T-helper 22 cell (primary cell): ENCODE data around the gene VEGFC.

Experiments
- DNase-seq: peaks from one replicate; pipeline ENCODE4 v3.0.0-alpha.2; 2020; ENCODE audit warnings: low read depth

Gene VEGFC

DNA sequence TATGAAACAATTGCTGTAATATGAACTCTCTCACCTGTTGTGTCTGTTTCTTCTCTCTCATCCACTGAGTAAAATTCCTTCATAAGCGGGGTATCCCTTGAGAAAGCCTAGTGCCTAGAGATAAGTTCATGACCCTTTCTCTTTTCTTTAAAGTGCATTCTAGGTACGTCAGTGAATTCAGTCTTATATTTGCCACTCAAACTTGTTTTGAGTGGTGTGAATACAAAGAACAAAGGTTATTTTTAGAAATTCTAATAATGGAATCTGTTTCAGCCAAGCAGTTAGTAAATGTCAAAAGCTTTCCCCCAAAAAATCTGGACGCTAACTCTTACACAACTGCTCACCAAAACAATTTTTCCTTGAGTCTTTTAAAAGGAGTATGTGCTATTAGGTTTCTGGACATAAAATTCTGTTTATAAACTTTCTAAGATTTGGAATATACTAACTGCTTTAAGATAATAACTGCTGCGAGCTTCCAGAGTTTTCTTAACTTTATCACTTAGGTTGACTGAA, 112.0 kb downstream of the VEGFC start:
- no peak for DNase-seq

DNA sequence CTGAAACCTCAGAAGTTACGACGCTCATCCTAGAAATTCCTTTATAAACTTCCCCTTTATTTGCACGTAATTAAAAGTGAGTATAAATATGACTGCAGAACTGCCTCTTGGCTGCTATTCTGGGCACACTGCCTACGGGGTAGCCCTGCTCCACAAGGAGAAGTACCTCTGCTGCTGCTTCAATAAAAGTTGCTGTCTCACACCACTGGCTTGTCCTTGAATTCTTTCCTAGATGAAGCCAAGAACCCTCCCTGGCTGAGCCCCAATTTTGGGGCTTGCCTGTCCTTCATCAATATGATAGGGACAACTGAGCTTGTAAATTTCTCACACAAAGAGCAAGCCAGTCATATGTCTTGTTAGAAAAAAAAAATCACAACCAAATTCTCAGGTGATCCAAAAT, 115.8 kb downstream of the VEGFC start:
- DNase-seq: no peak

DNA sequence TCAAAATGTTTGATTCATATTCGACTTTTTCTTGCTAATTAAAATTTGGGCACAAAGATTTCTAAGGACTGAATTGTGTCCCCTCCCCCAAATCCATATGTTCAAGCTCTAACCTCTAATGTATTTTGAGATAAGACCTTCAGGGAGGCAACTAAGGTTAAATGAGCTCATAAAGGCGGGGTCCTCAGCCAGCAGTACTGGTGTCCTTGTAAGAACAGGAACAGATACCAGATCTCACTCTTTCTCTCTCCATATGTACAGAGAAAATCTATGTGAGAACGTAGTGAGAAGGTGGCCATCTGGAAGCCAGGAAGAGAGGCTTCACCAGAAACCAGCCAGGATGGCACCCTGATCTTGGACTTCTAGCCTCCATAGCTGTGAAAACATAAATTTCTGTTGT, 116.9 kb downstream of the VEGFC start:
- DNase-seq: no peak

DNA sequence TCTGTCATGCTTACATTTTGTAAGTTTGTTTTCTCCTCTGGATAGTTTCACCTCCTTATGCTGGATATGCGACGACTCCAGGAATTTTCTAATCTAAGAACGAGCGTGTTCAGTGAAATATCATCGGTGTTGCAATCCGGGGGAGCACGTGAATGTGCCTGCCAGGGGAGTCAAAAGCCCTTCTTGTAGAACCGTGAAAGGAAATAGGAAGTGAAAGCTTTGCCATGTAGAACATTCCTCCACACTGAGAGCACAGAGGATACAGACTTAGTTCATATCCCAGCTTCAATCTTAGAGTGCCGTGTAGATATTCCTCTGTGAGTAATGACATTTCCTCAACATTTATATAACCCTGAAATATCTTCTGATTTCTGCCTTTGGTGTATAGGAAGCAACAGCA, 121.2 kb downstream of the VEGFC start:
- DNase-seq: no peak

DNA sequence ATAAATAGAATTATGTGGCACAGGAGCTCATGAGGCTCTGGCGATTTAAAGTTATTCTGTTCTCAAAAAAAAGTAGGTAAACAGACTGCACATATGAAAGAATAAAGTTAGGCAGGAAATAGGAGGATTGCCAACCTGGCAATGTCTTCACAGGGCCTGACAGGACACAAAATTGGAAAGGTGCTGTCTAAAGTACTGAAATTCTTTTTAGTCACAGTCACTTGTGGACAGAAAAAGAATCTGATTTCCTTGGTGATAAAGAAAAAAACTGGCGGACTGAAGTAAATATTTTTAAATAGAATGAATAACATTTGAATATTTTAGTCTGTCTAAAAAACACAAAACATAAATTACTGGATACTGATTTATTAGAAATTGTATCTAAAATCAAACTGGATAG, 124.4 kb downstream of the VEGFC start:
- no peak for DNase-seq

- DNase-seq: no peak
These were observed 127.8 kb downstream of the VEGFC start for GRCh38 chr4:176664964-176665363.

DNA sequence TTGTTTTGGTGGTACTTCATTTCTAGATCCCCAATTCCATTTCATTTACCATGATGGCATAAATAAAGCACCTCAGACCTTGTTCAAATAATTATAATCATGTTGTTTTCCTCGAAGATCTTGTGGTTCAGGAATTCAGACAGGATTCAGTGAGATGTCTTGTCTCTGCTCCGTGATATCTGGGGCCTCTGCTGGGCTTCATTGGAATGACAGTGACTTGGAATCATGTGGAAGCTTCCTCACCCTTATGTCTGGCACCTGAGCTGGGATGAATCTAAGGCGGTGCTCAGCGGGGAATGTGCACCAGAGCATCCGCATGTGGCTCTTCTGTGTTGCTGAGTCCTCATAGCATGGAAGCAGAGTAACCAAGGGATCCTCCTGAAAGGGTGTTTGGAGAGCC, 132.2 kb downstream of the VEGFC start:
- DNase-seq: no peak

GRCh38 chr4:176656108-176656507, 136.6 kb downstream of the VEGFC start:
- no peak for DNase-seq

DNA sequence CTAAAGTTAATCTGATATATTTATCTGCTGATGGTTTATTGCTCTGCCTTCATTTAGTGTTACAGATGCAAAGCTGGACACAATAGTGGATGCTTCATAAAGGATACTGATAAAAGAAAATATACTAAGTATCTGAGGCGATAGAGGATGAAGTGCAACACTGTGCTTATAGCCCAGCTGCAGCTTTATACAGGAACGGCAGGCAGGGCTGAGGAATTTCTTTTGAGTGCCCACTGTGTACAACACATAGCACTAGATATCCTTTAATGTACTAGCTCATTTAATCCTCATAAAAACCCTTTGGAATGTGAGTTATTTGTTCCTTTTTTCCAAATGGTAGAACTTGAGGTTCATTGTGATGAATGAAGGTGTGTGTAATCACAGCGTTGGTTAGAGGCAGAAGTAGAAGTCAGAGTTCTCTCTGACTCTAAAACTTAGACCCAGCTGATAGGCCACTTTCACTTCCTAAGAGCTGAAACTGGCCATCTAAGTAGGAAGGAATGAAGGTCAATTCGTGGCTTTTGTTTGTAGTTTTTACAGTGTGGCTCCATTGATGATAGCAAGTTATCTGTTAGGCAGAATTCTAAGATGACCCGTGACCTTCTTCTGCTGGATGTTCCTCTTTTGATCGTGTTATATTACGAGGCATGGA, 138.0 kb downstream of the VEGFC start:
- no peak for DNase-seq

DNA sequence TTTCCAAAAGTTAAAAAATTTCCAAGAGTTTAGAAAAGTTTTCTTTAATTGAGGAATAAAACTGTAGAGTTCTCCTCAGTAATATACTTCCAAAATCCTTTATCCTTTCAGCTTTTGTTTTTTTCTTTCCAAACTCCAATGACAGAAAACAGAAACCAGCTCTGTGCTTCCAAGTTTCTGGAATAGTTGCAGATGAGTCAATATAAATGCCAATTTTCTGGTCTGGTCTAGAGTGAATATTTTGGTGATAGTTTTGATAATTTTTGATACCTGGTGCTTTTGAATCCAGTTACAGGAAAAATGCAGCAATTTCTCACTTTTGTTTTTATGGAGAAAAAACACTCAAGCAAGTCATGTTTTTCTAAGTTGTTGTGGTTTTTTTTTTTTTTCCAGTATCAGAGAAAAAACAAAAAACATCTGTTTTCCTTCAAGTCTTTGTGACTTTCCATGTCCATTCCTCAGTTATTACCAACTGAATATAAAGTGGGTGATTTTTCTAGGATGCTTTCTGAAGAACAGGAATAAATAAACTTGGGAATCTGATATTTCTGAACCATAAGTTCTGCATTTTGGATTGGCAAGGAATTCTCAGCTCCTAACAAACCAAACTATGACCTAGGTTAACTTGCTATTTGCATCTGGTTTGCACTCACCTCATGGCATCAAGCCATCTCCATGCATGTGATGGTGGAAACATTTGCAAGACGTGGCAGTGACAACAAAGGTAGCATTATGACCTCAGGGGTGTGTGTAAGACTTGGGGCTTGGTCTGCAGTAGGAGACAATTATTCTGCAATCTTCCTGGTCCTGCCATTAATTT, 139.1 kb downstream of the VEGFC start:
- no peak for DNase-seq

DNA sequence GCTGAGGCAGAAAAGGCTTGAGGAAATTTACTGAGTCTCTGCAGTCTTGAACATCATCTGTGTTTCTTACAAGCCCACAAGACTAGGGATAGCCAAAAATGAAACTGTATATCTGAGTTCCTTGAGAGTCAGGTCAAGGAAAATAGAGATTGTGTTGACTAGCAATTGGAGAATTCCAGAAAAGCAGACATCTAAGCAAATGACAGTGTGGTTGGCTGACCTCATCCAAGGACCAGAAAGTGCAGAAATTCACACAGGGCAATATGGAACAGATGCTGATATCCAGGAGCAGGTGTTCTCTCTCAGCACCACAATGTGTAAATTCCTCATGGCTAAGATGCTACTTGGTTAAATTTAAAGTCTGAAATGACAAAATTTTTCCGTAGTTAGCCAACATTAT, 146.4 kb downstream of the VEGFC start:
- DNase-seq: no peak

GRCh38 chr4:176645246-176645960, 147.3 kb downstream of the VEGFC start:
- no peak for DNase-seq

DNA sequence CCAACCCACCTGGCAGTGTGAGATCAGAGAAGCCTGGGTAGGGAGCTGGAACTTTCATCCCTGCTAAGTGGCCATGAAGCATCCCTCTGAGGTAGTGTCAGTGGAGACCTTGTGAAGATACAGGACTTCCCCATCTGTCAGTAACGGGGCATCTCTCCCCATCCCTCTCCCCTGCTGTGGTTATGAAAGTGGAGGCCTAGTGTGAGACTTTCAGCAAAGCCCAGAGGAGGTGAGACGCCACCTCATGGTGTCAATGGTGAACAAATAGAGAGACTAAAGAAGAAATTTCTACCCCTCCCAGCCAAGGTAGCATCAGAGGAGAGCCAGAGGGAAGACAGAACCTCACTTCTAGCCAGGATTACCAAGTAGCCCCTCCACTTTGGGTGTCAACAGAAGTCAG, 150.2 kb downstream of the VEGFC start:
- DNase-seq: no peak

DNA sequence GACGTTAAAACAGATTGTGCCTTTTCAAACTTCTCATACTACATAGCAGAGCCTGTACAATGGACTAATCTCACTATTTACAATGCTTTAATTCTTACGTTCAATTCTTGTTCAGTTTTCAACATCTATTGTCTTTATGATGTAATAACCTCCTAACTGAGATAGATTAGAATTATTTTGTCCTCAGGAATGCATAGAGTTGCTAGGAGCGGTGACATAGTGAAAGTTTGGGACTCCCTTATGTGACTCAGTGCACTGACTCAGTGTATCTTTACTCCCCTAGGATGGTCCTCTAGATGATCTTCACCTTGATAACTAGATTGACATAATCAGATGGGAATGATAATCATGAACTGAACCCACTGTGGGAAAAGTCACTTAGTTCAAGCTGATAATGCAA, 151.5 kb downstream of the VEGFC start:
- DNase-seq: no peak

GRCh38 chr4:176638992-176639391, 153.7 kb downstream of the VEGFC start:
- DNase-seq: no peak

DNA sequence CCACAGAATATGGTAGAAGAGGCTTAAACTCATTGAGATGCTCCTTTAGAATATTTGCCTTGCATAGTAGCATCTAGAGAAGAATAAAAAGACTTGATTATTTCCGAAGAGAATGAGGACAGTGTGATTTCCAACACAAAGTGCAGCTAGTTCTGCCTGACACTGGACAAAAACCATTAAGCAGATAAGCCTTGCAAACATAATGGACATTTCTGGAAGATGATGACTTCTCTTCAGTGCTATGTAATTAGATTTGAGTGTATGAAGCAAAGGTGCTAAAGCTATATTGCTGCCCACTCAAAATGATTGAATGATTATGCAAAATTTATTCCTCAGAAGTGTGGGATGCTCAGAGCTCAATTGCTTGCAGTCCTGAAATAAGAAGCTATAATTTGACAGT, 156.4 kb downstream of the VEGFC start:
- DNase-seq: no peak

GRCh38 chr4:176635372-176636261, 157.1 kb downstream of the VEGFC start:
- no peak for DNase-seq
